Measurements from ENCODE around the gene RMRP. TPM values are rescaled to one million over a fixed set of nuclear protein-coding genes. Genes with fewer than 3 reads are reported as not detected.

Gene RMRP
- total and polyA plus RNA-seq, 2 donors (not counting 1 experiment from before 2014, with no cell fraction given): 7,890 TPM; not detected in 1

GRCh38 chr9:35669331-35670145 is 11.7 kb upstream of the RMRP start:
- Histone ChIP-seq H3K9ac (ENCODE audit: low read length) (no peak overlapping the region), H4K20me1 (ENCODE audit: control insufficient read depth, insufficient read depth, low read length, poor library complexity, severe bottlenecking) (no peaks in the 10 kb centered on the region), H3K36me3 (replicated peaks in 1 of 2; ENCODE audit: control extremely low read depth in 1 of 2, control insufficient read depth in 1 of 2, extremely low read depth in 1 of 2, insufficient read depth in 2 of 2, low read length in 1 of 2) (no peaks in the 10 kb centered on the region), H3K4me1 (ENCODE audit: control insufficient read depth in 2 of 2, insufficient read depth in 2 of 2, low read length in 2 of 2) (peaks cover 18 to 23% of the 10 kb centered on the region in 2 donors), H3K79me2 (ENCODE audit: control insufficient read depth, insufficient read depth, low read length) (no peaks in the 10 kb centered on the region), H3K9me3 (ENCODE audit: control extremely low read depth in 1 of 3, control insufficient read depth in 2 of 3, insufficient read depth in 1 of 3, low read length in 2 of 3) (no peaks in the 10 kb centered on the region), H3K4me3 (ENCODE audit: control extremely low read depth in 1 of 5, extremely low read depth in 1 of 5, insufficient read depth in 1 of 5, low read depth in 2 of 5, low read length in 4 of 5) (no peak overlapping the region), H2AFZ (ENCODE audit: insufficient read depth, low read depth, low read length, poor library complexity, severe bottlenecking) (no peak overlapping the region), H3K27me3 (replicated peaks in 1 of 4; ENCODE audit: control extremely low read depth in 1 of 4, control insufficient read depth in 3 of 4, insufficient read depth in 4 of 4, low read length in 3 of 4) (no peaks in the 10 kb centered on the region), H3K4me2 (replicated peaks; ENCODE audit: low read depth, low read length, poor library complexity, severe bottlenecking) (no peak overlapping the region), H3K27ac (ENCODE audit: low read length in 2 of 2) (no peak overlapping the region)
- TF ChIP-seq EZH2 (IDR thresholded peaks at IDR 0.05; ENCODE audit: borderline replicate concordance, insufficient read depth, low read depth, low read length, poor library complexity, severe bottlenecking) (no peak), CTCF (IDR thresholded peaks at IDR 0.05) (no peak)
- 86% methylated on average over 4 of the region's 6 CpGs for WGBS (ENCODE audit: insufficient coverage)
- Mint-ChIP-seq H3K27me3 (peaks cover 3% of the 10 kb centered on the region), H3K27ac (no peak overlapping the region), H3K9me3 (ENCODE audit: insufficient read depth) (no peaks in the 10 kb centered on the region), H3K4me3 (no peak overlapping the region), H3K4me1 (peaks cover 25% of the 10 kb centered on the region)
- intact Hi-C loops (cut with micrococcal nuclease): no loop called here
- ChIA-PET POLR2A (interaction anchor here (1.0 kb wide), 1 partner anchor 11 kb away, joined by 3 read pairs; no protein-coding TSS in a partner anchor), CTCF (interaction anchor here (0.6 to 1.4 kb wide), 8 partner anchors 9 to 172 kb away, joined by 3 to 7 read pairs (median 4); partner anchors contain the start of genes CCDC107 and RMRP)
- no peak for ATAC-seq (ENCODE audit: low read depth)
- DNase-seq: no peak

DNA sequence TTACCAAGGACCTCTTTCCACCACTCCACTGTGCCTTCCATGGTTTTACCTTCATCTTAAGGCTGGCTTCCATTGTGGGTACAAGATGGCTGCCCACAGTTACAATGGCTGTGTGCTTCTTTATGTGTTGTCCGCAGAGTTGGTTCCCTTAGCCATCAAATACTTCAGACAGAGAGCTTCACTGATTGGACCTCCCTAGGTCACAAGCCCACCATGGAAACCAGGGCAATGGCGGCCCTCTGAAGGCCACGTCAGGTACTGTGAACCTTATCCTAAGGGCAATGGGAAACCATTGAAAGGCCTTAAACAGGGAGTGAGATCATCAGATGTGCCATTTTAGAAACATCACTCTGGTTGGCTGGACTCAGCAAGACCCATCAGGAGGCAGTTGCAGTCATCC is 10.1 kb upstream of the RMRP start:
- POLR2A ChIA-PET: interaction anchor here (0.9 kb wide), 1 partner anchor 10 kb away, joined by 3 read pairs; the partner anchor contains the start of genes CCDC107 and RMRP
- H3K9me3 Mint-ChIP-seq (ENCODE audit: insufficient read depth): no peaks in the 10 kb centered on the region

More for the DNA sequence above, 10.1 kb upstream of the RMRP start:
- TF ChIP-seq EZH2 (IDR thresholded peaks at IDR 0.05; ENCODE audit: borderline replicate concordance, insufficient read depth, low read depth, low read length, poor library complexity, severe bottlenecking) (no peak), CTCF (IDR thresholded peaks at IDR 0.05) (no peak)
- peaks cover 31% of the 10 kb centered on the region for H3K4me1 Mint-ChIP-seq
- DNase-seq: no peak
- Histone ChIP-seq H3K9ac (ENCODE audit: low read length) (no peak overlapping the region), H2AFZ (ENCODE audit: insufficient read depth, low read depth, low read length, poor library complexity, severe bottlenecking) (no peak overlapping the region), H3K79me2 (ENCODE audit: control insufficient read depth, insufficient read depth, low read length) (no peaks in the 10 kb centered on the region), H3K36me3 (replicated peaks in 1 of 2; ENCODE audit: control extremely low read depth in 1 of 2, control insufficient read depth in 1 of 2, extremely low read depth in 1 of 2, insufficient read depth in 2 of 2, low read length in 1 of 2) (no peaks in the 10 kb centered on the region), H3K9me3 (ENCODE audit: control extremely low read depth in 1 of 3, control insufficient read depth in 2 of 3, insufficient read depth in 1 of 3, low read length in 2 of 3) (no peaks in the 10 kb centered on the region), H3K27ac (ENCODE audit: low read length in 2 of 2) (no peak overlapping the region), H3K4me2 (replicated peaks; ENCODE audit: low read depth, low read length, poor library complexity, severe bottlenecking) (no peak overlapping the region), H4K20me1 (ENCODE audit: control insufficient read depth, insufficient read depth, low read length, poor library complexity, severe bottlenecking) (no peaks in the 10 kb centered on the region), H3K4me1 (ENCODE audit: control insufficient read depth in 2 of 2, insufficient read depth in 2 of 2, low read length in 2 of 2) (peaks cover 18 to 26% of the 10 kb centered on the region in 2 donors), H3K4me3 (ENCODE audit: control extremely low read depth in 1 of 5, extremely low read depth in 1 of 5, insufficient read depth in 1 of 5, low read depth in 2 of 5, low read length in 4 of 5) (no peak overlapping the region), H3K27me3 (replicated peaks in 1 of 4; ENCODE audit: control extremely low read depth in 1 of 4, control insufficient read depth in 3 of 4, insufficient read depth in 4 of 4, low read length in 3 of 4) (no peaks in the 10 kb centered on the region)
- no peak overlapping the region for H3K4me3 Mint-ChIP-seq
- no peak for ATAC-seq (ENCODE audit: low read depth)
- intact Hi-C loops (cut with micrococcal nuclease): no loop called here
- 100% methylated on average over 3 of the region's 3 CpGs for WGBS (ENCODE audit: insufficient coverage)
- H3K27ac Mint-ChIP-seq: no peak overlapping the region
- CTCF ChIA-PET: interaction anchor here (1.1 to 15.0 kb wide), 2 partner anchors 21 to 30 kb away, joined by 3 to 140 read pairs; no protein-coding TSS in a partner anchor
- H3K27me3 Mint-ChIP-seq: no peaks in the 10 kb centered on the region

All from B cell (primary cell).